Osteoblast (primary cell): ENCODE results near the gene GTSE1. TPM values are rescaled to one million over a fixed set of nuclear protein-coding genes. Genes with fewer than 3 reads are reported as not detected.

Experiments used
- DNase-seq: peaks from one replicate; pipeline ENCODE4 v3.0.0; 2011; ENCODE audit warnings: low spot score, mixed read lengths; ENCODE audit not compliant: insufficient read length; ENCODE audit errors: missing footprints
- H2AFZ ChIP-seq: 2 replicates; pipeline ENCODE4 v1.6.0; 2011; ENCODE audit warnings: mild to moderate bottlenecking, low read length
- H3K27ac ChIP-seq: 2 replicates; pipeline ENCODE4 v1.5.1; 2011; ENCODE audit warnings: mild to moderate bottlenecking, low read depth, low read length, moderate library complexity
- H3K27me3 ChIP-seq: 2 replicates; pipeline ENCODE4 v1.6.0; 2012; ENCODE audit warnings: mild to moderate bottlenecking, control low read depth, inconsistent platforms, low read length, moderate library complexity; ENCODE audit not compliant: insufficient read depth
- H3K36me3 ChIP-seq: 2 replicates; pipeline ENCODE4 v1.5.1; 2011; ENCODE audit warnings: mild to moderate bottlenecking, low read length, control low read depth, moderate library complexity; ENCODE audit not compliant: insufficient read depth
- H3K4me1 ChIP-seq: 2 replicates; pipeline ENCODE4 v1.5.1; 2011; ENCODE audit warnings: mild to moderate bottlenecking, low read length, control low read depth, moderate library complexity; ENCODE audit not compliant: insufficient read depth
- H3K4me2 ChIP-seq: 2 replicates; pipeline ENCODE4 v1.6.0; 2011; ENCODE audit warnings: mild to moderate bottlenecking, low read length; ENCODE audit not compliant: insufficient read depth
- H3K4me3 ChIP-seq: fragments of 200-600 bp; sonication (generic); 3 replicates; pipeline ENCODE4 v1.5.1; 2012; ENCODE audit warnings: mild to moderate bottlenecking, low read length, inconsistent platforms; ENCODE audit not compliant: insufficient read depth
- H3K79me2 ChIP-seq: 2 replicates; pipeline ENCODE4 v1.6.0; 2012; ENCODE audit warnings: mild to moderate bottlenecking, low read length, control low read depth, inconsistent platforms; ENCODE audit not compliant: insufficient read depth
- H3K9me3 ChIP-seq: 2 replicates; pipeline ENCODE4 v1.5.1; 2011; ENCODE audit warnings: low read depth, low read length, control low read depth
- H4K20me1 ChIP-seq: 2 replicates; pipeline ENCODE4 v1.6.0; 2012; ENCODE audit warnings: mild to moderate bottlenecking, low read length, control low read depth; ENCODE audit not compliant: insufficient read depth
- CTCF ChIP-seq: IDR thresholded peaks from 2 replicates; pipeline ENCODE4 v1.5.1; 2011; ENCODE audit warnings: mild to moderate bottlenecking, low read depth, low read length, moderate library complexity; ENCODE audit errors: extremely low read depth
- total RNA-seq: library from RNA; depleted of rRNA; stranded (reverse); fragments of >200 nt; gene quantifications from 2 replicates; pipeline ENCODE4 v1.2.3, GENCODE V29; 2012

The GTSE1 gene
- total RNA-seq, 1 donor, result 1.8 TPM

GRCh38 chr22:46353483-46354105, 56.9 kb downstream of the GTSE1 start:
- H3K27me3 ChIP-seq, result no peaks in the 10 kb centered on the region
- no peak overlapping the region for H3K4me3 ChIP-seq
- peaks cover 48% of the 10 kb centered on the region for H3K36me3 ChIP-seq
- H3K9me3 ChIP-seq, result no peaks in the 10 kb centered on the region
- no peaks in the 10 kb centered on the region for H3K4me1 ChIP-seq
- H3K27ac ChIP-seq, result peak overlapping the region; percentile 18
- H3K79me2 ChIP-seq, result peaks cover 2% of the 10 kb centered on the region
- TF ChIP-seq CTCF, result no peak
- H3K4me2 ChIP-seq, result no peak overlapping the region
- peaks cover 44% of the 10 kb centered on the region for H4K20me1 ChIP-seq
- no peak overlapping the region for H2AFZ ChIP-seq
- no peak for DNase-seq

- no peaks in the 10 kb centered on the region for H3K9me3 ChIP-seq
- H3K4me2 ChIP-seq, result no peak overlapping the region
- peaks cover 39% of the 10 kb centered on the region for H4K20me1 ChIP-seq
- TF ChIP-seq CTCF, result no peak
- no peak overlapping the region for H2AFZ ChIP-seq
- H3K4me3 ChIP-seq, result no peak overlapping the region
- H3K27me3 ChIP-seq, result no peaks in the 10 kb centered on the region
- H3K27ac ChIP-seq, result no peak overlapping the region
- H3K36me3 ChIP-seq, result peaks cover 44% of the 10 kb centered on the region
- DNase-seq, result no peak
- no peaks in the 10 kb centered on the region for H3K4me1 ChIP-seq
- H3K79me2 ChIP-seq, result no peaks in the 10 kb centered on the region
These were observed 57.7 kb downstream of the GTSE1 start for GRCh38 chr22:46354176-46354992.

GRCh38 chr22:46354993-46355305, 58.3 kb downstream of the GTSE1 start:
- Histone ChIP-seq H2AFZ (no peak overlapping the region), H3K4me1 (no peaks in the 10 kb centered on the region), H3K27me3 (no peaks in the 10 kb centered on the region), H3K79me2 (no peaks in the 10 kb centered on the region), H3K9me3 (no peaks in the 10 kb centered on the region), H3K36me3 (peaks cover 39% of the 10 kb centered on the region), H3K27ac (no peak overlapping the region), H4K20me1 (peaks cover 35% of the 10 kb centered on the region), H3K4me2 (no peak overlapping the region), H3K4me3 (no peak overlapping the region)
- no peak for DNase-seq
- TF ChIP-seq CTCF, result no peak

GRCh38 chr22:46355369-46355995, 58.8 kb downstream of the GTSE1 start:
- H3K27ac ChIP-seq, result no peak overlapping the region
- no peak overlapping the region for H2AFZ ChIP-seq
- H3K4me2 ChIP-seq, result no peak overlapping the region
- H4K20me1 ChIP-seq, result peaks cover 31% of the 10 kb centered on the region
- no peaks in the 10 kb centered on the region for H3K9me3 ChIP-seq
- H3K79me2 ChIP-seq, result no peaks in the 10 kb centered on the region
- no peaks in the 10 kb centered on the region for H3K27me3 ChIP-seq
- no peak overlapping the region for H3K4me3 ChIP-seq
- DNase-seq, result peak; percentile 97
- no peaks in the 10 kb centered on the region for H3K4me1 ChIP-seq
- TF ChIP-seq CTCF, result peak; percentile 76
- peaks cover 34% of the 10 kb centered on the region for H3K36me3 ChIP-seq
